NCI-H345 treated with DMSO at 0.1 percent for 48 hours (cell line): ENCODE results near the gene ITIH2.
"Not testable (repeated sequence)": the region's sequence is repeated elsewhere in the genome, so short reads cannot be mapped to it uniquely, and the experiment has no call there.

Source experiments
- DNase-seq: peaks from one replicate; lab custom pipeline; 2025; ENCODE audit not compliant: unreplicated experiment; lab: John Stamatoyannopoulos, UW

ITIH2 gene

DNA sequence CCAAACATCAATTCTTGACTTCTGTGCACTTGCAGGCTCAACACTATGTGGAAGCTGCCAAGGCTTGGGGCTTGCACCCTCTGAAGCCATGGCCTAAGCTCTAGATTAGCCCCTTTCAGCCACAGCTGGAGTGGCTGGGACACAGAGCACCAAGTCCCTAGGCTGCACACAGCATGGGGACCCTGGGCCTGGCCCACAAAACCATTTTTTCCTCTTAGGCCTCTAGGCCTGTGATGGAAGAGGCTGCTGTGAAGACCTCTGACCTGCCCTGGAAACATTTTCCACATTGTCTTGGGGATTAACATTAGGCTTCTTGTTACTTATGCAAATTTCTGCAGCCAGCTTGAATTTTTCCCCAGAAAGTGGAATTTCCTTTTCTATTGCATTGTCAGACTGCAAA lies 10.7 kb upstream of the ITIH2 start:
- not testable (repeated sequence) for DNase-seq

DNA sequence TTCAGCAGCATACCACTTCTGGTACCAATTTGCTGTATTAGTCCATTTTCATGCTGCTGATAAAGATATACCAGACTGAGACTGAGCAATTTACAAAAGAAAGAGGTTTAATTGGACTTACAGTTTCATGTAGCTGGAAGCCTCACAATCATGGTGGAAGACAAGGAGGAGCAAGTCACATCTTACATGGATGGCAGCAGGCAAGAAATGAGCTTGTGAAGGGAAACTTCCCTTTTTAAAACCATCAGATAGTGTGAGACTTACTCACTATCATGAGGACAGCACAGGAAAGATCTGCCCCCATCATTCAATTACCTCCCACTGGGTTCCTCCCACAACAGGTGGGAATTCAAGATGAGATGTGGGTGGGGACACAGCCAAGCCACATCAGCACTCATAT lies 9.9 kb upstream of the ITIH2 start:
- not testable (repeated sequence) for DNase-seq

DNA sequence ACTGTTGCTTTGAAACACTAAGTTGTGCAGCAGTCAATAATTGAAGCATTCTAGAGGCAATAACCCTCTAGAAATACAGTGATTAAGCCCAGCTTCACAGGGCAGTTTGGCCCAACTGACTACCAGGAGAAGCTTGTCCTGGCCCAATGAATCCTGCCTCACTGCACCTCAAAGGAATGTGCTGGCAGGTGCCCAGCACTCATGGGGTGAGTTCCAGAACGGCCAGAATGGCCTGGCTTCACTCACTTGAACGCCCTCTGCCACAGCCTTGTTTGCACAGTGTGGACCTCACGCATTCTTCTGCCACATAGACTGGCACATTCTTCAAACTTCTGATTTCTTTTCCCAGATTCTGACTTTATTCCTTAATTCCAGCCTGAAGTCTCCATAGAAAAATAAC lies 6.6 kb upstream of the ITIH2 start:
- DNase-seq, result no peak

DNA sequence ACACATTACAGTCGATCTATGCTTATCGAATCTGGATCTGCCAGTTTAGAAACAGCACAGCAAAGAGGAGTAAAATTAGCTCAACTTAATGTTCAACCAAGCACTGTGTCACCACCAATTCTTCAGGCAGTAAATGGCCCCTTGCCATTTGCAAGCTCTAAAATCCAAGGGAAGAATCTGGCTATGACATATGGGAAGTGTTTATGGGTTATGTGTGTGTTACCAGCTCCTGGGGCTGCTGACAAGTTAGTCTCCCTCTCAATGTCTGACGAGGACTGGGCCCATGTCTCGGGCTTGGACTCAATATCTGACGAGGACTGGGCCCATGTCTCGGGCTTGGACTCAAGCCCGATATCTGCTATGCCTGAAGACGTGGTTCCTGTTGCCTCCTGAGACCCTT lies 5.7 kb upstream of the ITIH2 start:
- no peak for DNase-seq

DNA sequence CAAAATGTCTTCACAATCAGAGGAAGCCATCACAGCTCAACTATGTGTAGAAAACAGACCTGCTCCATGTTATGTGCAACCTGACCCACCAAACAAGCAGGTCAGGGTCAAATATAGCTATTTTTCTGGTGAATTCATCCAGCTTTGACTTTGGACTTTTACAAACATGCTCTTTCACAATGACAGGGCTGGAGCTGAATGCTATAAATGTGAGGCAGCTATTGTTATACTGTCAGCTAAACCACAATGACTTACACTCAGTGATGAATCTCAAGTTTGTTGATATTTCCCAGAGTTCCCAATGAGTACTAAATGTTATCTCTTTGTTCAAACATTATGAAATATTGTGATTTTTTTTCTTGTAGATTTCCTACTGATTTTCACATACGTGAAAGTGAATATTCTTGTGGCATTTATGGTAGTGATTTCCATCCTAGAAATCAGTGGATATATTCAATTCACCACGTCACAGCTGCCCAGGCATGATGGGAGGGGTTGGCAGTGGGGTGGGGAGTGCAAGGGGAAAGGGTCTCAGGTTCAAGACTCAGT lies 2.5 kb upstream of the ITIH2 start:
- no peak for DNase-seq

DNA sequence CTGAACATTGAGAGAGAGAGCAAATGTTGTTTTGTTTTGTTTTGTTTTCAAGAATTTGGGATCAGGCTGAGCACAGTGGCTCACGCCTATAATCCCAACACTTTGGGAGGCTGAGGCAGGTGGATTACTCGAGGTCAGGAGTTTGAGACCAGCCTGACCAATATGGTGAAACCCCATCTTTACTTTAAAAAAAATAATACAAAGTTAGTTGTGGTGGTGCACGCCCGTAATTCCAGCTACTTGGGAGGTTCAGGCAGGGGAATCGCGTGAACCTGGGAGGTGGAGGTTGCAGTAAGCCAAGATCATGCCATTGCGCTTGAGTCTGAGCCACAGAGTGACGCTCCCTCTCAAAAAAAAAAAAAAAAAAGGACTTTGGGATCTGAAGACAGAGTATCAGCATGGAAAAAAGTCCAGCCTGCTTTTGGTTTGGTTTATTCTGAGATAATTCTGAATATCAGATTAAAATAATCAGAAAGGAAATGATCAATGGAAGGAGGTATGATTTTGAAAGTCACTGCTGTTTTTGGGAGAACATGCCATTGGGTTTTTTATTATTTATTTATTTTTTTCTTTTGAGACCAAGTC lies 1.9 kb upstream of the ITIH2 start:
- no peak for DNase-seq

DNA sequence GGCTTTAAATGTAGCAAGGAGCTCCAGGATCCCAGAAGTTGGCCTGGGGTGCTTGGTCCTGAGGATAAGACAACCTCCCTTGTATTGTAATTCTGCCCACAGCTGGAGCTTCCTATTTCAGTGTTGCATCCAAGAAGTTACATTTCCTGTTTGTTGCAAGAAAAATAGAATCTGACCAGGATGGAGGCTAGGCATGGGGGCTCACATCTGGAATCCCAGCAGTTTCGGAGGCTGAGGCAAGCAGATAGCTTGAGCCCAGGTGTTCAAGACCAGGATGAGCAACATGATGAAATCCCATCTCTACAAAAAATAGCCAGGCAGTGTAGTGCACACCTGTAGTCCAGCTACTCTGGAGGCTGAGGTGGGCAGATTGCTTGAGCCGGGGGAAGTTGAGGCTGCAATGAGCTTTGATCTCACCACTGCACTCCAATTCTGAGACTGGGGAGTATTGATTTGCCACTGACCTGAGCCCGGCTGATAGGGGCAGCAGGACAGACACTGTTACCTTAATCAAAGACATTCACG lies 766 bp upstream of the ITIH2 start:
- no peak for DNase-seq

DNA sequence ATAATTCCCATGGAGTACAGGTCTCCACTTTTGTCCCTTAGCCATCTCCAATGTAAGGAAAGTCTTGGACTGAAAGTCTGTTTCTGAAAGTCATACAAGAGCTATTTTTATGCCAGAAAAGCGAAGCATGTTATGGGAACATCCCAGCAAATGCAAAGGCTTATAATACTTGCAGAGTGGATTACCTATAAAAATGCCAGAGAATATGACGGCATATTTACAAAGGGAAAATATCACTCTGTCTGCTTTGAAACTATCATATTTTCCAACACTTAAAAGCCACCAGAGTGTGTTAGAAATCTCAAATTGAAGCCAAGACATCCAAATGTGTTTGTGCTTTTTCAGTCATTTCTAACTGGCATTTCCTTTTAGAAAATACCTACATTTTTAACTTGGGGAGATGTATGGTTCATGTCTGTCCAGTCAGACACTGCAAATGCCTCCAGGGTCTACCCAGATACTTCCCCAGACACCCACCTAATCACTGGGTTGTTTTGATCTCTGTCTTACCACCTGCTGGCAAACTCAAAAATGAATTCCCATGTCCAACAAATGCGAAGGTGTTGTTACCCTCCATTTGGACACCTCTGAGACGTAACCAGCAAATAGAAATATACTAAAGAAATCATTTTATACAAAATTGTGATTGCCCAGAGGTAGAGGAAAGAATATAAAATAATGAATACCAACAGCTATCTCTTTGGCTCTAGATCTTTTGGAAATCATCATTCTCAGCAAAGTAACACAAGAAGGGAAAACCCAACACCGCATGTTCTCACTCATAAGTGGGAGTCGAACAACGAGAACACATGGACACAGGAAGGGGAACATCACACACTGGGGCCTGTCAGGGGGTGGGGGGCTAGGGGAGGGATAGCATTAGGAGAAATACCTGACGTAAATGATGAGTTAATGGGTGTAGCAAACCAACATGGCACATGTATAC lies 1.2 kb downstream of the ITIH2 start:
- DNase-seq, result no peak

DNA sequence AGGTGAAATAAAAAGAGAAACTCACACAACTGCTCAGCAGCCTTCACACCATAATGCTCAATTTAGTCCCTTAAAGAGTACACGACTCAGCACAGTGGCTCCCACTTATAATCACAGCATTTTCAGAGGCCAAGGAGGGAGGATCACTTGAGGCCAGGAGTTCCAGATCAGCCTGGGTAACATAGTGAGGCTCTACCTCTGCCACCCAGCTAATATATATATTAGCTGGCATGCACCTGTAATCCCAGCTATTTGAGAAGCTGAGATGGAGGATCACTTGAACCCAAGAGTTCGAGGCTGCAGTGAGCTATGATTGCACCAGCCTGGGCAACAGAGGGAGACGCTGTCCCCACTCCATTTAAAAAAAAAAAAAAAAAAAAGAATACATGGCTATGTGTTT lies 2.2 kb downstream of the ITIH2 start:
- no peak for DNase-seq

DNA sequence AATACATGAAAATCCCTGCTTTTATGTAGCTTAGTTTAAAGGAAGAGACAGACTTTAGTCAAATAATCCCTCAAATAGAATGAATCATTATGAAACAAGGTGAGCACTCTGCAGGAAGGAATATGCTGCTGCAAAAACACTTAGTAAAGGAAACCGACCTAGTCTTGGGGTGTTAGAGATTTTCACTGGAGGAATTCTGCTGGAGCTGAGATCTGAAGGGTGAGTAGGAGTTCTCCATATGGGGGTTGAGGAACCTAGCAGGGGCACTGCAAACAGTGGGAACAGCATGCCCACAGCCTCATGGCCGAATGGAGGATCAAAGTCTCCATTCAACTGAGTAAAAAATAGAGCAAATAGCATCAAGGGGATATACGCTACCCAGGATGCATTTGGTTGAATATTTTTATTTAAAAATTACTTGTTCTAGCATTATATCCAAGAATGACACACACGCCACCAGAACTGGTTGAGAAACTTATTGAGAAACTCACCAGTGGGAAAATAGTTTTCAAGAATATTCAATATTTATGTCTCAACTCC lies 3.5 kb downstream of the ITIH2 start:
- no peak for DNase-seq

DNA sequence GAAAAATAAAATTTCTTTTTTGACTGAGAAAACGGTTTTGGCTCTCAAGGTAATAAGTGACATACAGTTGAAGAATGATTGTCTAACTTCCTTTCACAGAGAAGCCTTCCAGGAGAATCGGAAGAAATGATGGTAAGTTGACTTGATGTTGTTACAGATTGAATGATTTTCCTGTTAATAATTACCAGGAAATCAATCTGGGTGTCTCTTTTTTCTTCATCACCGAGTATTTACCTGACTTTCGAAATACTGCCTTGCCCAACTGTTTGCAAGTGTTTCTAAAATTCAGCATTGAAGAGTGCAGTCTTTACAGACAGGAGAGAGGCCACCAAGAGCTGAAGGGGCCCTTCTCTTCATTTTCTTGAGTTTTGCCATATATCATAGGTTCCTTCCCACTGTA lies 4.0 kb downstream of the ITIH2 start:
- DNase-seq, result no peak

DNA sequence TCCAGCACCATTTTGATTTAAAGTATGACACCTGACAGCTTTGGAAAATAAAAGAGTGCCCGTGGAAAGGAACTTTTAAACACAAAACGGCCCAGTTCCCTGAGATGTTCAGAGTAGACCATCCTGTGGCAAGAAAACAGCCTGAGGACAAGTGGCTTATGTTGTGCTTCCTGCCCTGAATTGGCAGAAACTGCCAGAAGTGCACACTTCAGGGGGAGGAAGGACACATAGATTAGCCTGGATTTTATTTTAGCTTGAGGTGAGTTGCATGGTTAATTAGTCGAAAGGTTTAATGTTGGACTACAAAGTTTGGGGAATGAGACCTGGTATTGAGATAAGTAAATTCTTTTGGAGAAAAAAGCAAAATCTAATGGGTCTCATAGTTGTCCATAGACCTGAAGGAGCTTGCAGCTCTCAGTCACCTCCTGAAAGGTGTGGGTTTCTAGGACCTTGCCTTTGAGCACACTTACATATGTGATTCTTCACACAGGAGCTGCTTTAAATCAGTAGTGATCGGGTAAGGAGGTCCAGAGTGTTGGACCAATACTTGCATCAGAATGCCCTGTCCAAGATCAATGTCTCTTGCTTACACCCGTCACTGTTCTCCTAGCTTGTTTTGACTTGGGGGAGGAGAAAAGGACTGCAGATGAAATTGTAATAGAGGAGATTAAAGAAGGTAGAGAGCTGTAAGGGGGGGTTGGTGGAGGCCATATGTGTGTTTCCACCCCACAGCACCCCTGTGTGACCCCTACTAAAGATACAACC lies 4.9 kb downstream of the ITIH2 start:
- no peak for DNase-seq

DNA sequence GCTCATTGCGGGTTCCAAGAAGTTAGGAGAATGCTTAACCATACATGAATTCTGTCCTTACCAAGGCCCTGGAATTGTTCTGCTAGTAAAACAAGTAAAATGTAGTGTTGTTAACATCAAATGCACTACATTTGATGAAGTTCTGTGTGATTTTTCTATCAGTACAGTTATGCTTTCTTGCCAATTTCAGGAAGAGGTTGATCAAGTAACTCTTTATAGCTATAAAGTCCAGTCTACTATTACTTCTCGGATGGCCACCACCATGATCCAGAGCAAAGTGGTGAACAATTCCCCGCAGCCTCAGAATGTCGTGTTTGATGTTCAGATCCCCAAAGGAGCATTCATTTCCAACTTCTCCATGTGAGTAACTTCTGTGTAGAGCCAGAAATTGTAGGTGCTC lies 5.7 kb downstream of the ITIH2 start:
- no peak for DNase-seq

DNA sequence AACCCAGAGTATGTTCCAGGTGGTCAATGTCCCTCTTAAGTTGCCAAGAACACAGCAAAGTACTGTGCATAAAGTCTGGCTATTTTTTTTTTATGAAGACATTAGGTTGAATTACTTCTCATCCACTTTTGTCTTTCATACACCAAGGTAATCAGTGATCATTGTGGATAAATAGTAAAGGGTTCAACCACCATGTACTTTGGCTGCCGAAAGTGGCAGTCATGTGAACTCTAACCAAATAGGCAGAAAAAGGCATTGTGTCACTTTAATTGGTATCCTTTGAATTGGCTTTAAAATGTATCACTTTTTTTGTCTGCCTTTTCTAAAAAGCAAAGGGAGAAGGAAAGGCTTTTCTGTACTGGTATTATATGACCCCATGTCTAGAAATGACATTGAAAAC lies 7.3 kb downstream of the ITIH2 start:
- DNase-seq, result no peak

DNA sequence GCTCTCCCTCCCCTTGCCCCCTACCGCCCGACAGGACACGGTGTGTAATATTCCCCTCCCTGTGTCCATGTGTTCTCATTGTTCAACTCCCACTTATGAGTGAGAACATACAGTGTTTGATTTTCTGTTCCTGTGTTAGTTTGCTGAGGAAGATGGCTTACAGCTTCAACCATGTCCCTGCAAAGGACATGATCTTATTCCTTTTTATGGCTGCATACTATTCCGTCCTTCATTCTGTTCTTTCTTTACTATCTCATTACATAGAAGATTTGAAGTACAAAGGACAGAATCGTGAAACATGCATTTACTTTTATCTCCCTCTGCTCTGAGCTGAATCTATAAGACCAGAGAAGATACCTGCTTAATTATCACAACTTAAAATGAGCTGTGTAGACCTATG lies 8.0 kb downstream of the ITIH2 start:
- DNase-seq, result not testable (repeated sequence)

DNA sequence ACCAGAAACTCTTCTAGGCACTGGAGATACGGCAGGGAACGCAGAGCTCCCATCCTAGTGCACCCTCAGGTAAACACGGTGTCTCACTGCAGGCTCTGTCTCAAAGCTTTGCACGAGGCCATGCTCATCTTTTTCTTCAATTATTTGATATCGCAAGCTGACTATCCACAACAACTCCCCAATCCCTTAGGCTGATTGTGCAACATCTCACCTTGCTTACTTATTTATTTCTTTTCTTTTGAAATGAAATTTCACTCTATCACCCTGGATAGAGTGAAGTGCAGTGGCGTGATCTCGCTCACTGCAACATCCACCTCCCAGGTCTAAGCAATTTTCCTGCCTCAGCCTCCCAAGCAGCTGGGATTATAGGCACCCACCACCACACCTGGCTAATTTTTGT lies 12.4 kb downstream of the ITIH2 start:
- DNase-seq, result no peak

DNA sequence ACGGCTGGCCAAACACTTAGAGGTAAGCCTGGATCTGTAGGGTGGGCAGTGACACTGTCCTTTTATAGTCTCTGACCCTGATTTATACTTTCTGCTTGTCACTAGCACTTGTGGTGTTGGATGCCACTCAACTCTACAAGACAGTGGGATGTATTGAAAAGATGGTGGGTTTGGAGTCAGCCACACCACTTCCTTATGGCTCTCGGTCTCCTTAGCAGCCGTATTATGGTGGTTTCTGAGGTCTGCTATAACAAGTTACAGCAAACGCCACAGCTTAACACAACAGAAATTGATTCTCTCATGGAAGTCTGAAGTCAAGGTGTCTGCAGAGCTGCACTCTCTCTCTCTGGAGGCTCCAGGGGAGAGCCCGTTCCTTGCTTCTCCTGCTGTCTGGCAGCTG lies 14.7 kb downstream of the ITIH2 start:
- DNase-seq, result no peak

DNA sequence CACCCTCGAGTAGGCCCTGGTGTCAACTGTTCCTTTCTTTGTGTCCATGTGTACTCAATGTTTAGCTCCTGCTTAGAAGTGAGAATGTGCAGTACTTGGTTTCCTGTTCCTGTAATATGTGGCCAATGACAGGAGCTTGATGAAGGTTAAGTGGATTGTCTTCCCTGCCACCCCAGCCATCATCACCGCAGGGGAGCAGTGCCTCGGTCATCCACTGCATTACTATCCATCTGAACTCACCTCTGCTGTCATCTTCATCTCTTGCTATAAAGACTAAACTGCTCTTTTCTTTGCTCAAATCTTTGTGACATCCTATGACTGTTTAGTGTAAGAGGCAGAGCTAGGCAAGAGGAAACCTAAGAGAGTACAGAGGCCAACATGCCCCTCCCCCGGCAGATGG lies 15.6 kb downstream of the ITIH2 start:
- no peak for DNase-seq

DNA sequence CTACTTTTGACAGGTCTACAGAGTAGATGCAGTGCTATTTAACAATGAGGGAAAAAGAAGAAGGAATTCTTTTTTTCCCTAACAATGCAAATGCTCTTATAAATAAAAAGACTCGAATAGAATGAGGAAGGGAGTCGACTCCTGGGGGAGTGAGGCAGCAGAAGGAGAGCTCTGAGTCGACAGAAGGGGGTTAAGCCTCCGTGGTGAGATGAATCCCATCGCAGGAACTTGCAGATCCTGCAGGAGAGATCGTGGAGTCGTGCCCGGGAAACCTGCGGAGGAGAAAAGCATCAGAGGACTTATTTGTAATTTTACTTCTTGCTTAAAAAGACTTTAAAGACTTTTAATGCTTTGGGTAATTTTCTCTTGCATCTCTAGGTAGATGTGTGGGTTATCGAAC lies 17.4 kb downstream of the ITIH2 start:
- DNase-seq, result no peak

DNA sequence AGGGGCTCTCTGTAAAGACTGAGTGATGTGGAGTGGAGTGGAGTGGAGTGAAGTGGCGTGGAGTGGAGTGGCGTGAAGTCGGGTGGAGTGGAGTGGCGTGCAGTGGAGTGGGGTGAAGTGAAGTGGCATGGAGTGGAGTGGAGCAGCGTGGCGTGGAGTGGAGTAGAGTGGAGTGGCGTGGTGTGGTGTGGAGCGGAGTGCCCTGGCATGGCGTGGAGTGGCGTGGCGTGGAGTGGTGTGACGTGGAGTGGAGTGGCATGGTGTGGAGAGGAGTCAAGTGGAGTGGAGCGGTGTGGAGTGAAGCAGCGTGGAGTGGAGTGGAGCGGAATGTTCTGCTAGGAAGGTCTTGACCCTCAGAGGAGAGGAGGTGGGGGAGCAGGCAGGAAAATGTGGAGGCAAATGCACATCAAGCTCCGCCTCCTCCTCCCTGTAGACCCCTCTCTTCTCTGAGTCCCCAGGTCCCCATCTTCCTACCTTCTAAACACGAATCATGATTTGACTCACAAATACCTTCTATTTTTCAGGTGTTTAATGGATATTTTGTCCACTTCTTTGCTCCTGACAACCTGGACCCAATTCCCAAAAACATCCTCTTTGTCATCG lies 19.9 kb downstream of the ITIH2 start:
- DNase-seq, result no peak

DNA sequence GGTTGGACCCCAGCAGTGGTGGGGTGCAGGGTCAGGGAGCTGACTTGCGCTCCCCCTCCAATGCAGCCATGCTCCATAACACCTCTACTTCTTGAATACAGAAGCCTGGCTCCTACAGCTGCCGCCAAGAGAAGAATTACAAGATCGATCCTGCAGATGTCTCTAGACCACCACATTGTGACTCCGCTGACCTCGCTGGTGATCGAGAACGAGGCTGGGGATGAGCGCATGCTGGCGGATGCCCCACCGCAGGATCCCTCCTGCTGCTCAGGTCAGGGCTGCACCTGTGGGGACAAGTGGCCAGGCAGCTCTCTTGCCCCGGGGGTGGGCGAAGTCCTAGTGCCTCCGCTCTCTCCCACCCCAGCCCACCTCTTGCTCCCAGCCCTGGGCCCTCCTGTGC lies 31.7 kb downstream of the ITIH2 start:
- DNase-seq, result no peak
